Mesodermal cell (in vitro differentiated cells): ENCODE measurements around the gene RALB.
A peak's percentile ranks its signal among the peaks of the same experiment; 100 is the strongest.

ENCODE experiments used
- H3K27ac ChIP-seq: 2 replicates; pipeline ENCODE4 v1.7.0; 2013; ENCODE audit warnings: mild to moderate bottlenecking, low read depth, low read length, moderate library complexity; ENCODE audit not compliant: severe bottlenecking
- H3K36me3 ChIP-seq: 2 replicates; pipeline ENCODE4 v1.7.1; 2013; ENCODE audit warnings: mild to moderate bottlenecking, low read length, moderate library complexity; ENCODE audit not compliant: control insufficient read depth, insufficient read depth
- H3K4me1 ChIP-seq: one replicate; pipeline ENCODE4 v1.7.1; 2013; ENCODE audit warnings: mild to moderate bottlenecking, low read length; ENCODE audit not compliant: insufficient read depth, control insufficient read depth, poor library complexity, severe bottlenecking
- H3K4me3 ChIP-seq: 2 replicates; pipeline ENCODE4 v1.7.0; 2013; ENCODE audit warnings: low read length, control low read depth, mild to moderate bottlenecking; ENCODE audit not compliant: insufficient read depth, poor library complexity, severe bottlenecking; ENCODE audit errors: extremely low read depth
- H3K9me3 ChIP-seq: 2 replicates; pipeline ENCODE4 v1.7.1; 2013; ENCODE audit warnings: mild to moderate bottlenecking, low read length, moderate library complexity; ENCODE audit not compliant: control insufficient read depth
- WGBS, 2 experiments: methylation state at CpG; one replicate each; pipeline ENCODE4 v1.1.5; 2013; ENCODE audit warnings: missing lambda C conversion rate in 2 of 2; ENCODE audit not compliant: insufficient coverage in 2 of 2; 5-methylcytosine and 5-hydroxymethylcytosine counted together

The RALB gene

DNA sequence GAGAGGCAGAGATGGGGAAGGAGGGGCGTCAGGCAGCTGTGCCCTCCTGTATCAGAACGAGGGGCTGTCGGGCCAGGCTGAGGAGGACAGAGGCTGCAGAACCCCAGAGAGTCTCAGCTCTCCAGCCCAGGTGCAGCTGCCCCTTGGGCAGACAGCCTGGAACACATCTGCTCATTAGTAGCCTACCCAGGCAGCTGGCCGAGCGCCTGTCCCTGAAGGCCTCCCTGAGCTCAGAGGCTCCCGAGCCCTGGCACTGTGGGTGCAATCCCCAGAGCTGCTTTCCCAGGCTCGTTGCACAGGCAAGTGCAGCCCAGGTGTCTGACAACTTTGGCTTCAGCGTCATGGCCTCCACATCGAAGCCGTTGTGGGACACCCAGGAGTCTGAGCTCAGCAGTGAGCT is 16.3 kb upstream of the RALB start:
- H3K9me3 ChIP-seq, result no peaks in the 10 kb centered on the region
- H3K27ac ChIP-seq, result no peak overlapping the region
- no peaks in the 10 kb centered on the region for H3K36me3 ChIP-seq
- peaks cover 27% of the 10 kb centered on the region for H3K4me1 ChIP-seq
- 95 to 96% methylated on average over 10 of the region's 10 CpGs for WGBS, 2 experiments
- H3K4me3 ChIP-seq, result no peak overlapping the region

DNA sequence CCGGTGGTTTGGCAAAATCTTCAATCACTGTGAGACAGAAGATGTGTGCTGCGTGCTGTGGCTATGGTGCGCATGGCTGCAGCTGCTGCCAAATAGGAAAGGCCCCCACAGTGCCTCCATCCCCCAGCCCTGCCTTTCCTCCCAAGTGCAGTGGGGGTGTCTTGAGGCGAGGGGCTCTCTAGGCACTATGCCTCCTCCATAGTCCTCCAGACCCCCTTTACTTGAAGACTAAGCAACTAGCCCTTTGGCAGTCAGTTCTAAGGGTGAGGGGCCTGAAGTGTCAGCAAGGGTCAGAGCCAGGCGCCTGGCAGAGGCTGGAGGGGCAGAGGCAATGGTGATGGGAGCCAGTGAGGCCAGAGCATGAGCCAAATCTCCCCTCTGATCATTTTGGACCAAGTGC is 15.9 kb upstream of the RALB start:
- Histone ChIP-seq H3K27ac (no peak overlapping the region), H3K36me3 (no peaks in the 10 kb centered on the region)
- 63 to 100% methylated on average over 3 of the region's 5 CpGs for WGBS, 2 experiments

DNA sequence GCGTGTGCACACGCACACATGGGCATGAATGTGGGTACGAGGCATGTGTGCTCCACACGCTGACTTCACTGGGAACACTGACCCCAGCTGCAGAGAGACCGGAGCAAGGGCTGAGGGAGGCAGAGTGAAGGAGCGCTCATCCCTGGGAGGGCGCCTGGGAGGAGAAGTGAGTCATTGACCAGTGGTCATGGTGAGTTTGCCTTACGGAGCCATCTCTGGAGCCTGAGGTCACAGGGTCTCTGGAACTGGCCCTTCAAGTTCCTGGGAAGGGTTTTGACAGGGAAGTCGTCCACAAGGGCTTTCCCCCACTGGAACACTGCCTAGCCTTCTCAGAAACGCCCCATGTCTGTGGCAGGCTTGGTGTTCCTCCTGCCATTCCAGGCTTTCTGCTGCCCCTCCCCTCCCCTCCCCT is 15.2 kb upstream of the RALB start:
- Histone ChIP-seq H3K4me1 (peaks cover 27% of the 10 kb centered on the region), H3K27ac (no peak overlapping the region), H3K4me3 (no peak overlapping the region), H3K36me3 (no peaks in the 10 kb centered on the region), H3K9me3 (no peaks in the 10 kb centered on the region)
- 72% methylated on average over 5 to 7 of the region's 10 CpGs for WGBS, 2 experiments

More for the DNA sequence above, 15.9 kb upstream of the RALB start:
- Histone ChIP-seq H3K4me1 (peaks cover 27% of the 10 kb centered on the region), H3K4me3 (no peak overlapping the region), H3K9me3 (no peaks in the 10 kb centered on the region)

DNA sequence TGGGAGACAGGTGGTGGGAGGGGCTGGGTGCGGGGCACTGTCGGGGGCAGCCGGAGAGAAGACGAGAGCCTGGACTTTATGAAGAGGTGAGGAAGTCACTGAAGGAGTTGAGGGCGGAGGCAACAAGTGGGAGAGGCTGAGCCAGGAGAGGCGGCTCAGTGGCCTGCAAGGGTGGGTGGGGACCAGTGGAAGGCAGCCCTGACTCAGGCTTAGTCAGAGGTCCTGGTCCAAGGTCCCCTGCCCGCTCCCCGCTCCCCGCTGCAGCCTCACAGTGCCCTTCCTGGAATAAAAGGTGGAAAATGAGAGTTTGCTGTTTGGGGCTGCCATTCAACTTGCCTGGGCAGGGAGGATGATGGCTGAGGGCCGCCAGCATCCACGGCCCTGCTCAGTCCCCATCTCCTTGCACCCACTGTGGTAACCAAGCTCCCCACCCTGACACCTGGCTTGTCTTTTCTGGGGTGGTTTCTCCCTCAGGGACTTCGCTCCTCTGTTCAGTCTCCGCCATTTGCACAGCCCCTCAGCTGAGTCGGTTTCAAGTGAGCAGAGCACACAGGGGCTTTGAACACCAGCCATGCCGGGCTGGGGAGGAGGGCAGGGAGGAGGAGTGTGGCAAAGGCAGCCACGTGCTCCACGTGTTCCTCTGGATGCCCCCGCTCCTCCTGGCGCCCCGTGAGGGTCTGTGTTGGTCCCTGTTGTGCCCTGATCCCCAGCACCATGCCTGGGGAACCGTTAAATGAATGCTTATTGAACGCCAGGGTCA is 13.7 kb upstream of the RALB start:
- H3K9me3 ChIP-seq, result peaks cover 6% of the 10 kb centered on the region
- peaks cover 36% of the 10 kb centered on the region for H3K4me1 ChIP-seq
- whole genome bisulfite sequencing, 2 experiments, result 84 to 90% methylated on average over 15 to 22 of the region's 22 CpGs
- no peak overlapping the region for H3K4me3 ChIP-seq
- no peaks in the 10 kb centered on the region for H3K36me3 ChIP-seq
- H3K27ac ChIP-seq, result peak overlapping the region; percentile 59

DNA sequence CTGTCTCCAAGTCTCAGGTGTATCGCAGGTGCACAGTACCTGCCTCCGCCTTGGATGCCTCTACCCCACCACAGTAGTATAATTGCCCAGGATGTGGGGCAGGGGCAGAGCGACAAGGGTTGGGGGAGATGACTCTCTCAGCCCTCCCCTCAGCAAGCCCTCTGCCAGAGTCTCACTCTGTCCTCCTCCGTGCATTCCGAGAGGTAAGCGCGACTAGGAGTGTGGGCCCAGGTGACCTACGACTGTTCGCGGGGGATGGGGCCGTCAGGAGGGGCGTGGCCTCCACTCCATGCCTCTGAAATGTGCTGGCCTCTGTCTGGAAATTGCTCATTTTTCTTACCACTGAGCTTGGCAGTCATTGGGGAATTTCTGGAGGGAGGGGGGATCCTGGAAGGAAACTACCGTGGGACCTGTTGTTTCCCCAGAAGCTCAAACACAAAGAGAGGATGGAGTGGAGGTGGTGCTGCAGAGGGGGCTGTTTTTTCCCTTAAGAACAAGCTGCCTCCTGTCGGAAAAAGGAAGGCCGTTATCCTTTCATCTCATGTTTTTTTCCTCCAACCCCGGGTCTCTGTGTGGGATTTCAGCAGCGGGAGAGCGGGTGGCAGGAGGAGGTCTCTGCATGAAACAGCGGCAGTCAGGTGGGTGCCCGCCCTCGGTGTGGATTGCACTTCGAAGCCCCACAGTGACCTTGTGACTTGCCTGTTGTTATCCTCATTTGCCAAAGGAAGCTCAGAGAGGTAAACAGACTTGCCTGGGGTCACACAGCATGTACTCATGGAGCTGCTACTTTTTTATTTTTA is 13.0 kb upstream of the RALB start:
- Histone ChIP-seq H3K9me3 (peaks cover 8% of the 10 kb centered on the region), H3K27ac (no peak overlapping the region), H3K36me3 (no peaks in the 10 kb centered on the region), H3K4me1 (peaks cover 36% of the 10 kb centered on the region), H3K4me3 (no peak overlapping the region)
- WGBS, 2 experiments, result 54 to 69% methylated on average over 14 to 18 of the region's 22 CpGs

DNA sequence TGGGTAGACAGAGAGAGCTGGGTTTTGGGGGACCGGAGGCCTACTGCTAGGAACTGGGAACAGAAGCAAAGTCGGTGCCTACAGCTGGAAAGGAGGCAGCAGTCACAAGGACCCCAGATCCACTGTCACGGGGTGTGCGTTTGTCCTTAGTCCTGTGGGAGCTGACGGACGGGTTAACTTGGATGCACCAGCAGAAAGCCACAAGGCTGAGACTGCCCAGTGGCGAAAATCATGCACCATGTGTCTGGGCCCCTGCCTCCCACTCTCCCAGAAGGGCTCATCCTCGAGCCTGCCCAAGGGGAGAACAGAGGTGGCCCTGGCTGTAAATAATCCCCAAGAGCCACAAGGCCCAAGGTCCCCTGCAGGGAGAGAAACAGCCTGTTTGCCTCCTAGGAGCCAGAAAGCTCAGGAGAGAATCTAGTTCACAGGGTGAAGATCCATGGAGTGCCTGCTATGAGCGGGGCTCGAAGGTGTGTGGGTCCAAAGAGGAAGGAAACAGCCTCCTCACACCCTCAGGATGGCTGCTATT is 11.7 kb upstream of the RALB start:
- H3K4me3 ChIP-seq, result no peak overlapping the region
- 92 to 97% methylated on average over 9 of the region's 10 CpGs for WGBS, 2 experiments
- no peaks in the 10 kb centered on the region for H3K36me3 ChIP-seq
- H3K4me1 ChIP-seq, result peaks cover 36% of the 10 kb centered on the region
- no peak overlapping the region for H3K27ac ChIP-seq
- H3K9me3 ChIP-seq, result peaks cover 8% of the 10 kb centered on the region

DNA sequence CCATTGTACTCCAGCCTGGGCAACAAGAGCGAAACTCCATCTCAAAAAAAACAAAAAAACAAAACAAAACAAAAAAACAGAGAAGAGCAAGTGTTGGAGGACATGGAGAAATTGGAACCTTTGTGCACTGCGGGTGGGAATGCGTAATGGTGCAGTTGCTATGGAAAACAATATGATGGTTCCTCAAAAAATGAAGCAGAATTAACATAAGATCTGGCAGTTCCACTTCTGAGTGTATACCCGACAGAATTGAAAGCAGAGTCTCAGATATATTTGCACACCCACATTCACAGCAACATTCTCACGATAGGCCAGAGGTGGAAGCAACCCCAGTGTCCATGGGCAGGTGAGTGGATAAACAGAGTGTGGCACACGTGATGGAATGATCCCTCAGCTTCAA is 11.0 kb upstream of the RALB start:
- H3K9me3 ChIP-seq, result peaks cover 8% of the 10 kb centered on the region
- no peak overlapping the region for H3K27ac ChIP-seq
- no peak overlapping the region for H3K4me3 ChIP-seq
- no peaks in the 10 kb centered on the region for H3K36me3 ChIP-seq
- peaks cover 41% of the 10 kb centered on the region for H3K4me1 ChIP-seq
- WGBS, 2 experiments, result 85 to 90% methylated on average over 3 to 4 of the region's 6 CpGs

DNA sequence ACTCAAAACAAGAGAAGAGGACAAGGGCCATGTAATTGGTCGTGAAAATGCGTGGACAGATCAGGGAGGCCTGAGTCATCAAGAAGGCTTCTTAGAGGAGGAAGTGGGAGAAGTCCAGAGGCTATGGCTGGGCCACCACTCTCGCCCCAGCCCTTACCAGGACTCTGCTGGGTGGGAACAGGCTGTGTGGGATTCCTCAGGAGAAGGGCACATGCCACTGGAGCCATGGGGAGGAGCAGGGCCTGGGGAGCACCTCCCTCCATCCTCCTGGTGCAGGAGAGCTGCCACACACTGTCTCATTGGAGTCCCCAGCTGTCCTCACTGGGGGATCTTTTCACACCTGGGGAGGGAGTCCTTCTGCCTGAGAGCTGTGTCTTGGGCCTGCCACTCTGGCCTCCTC is 9.4 kb upstream of the RALB start:
- H3K4me3 ChIP-seq, result no peak overlapping the region
- peaks cover 8% of the 10 kb centered on the region for H3K9me3 ChIP-seq
- 76 to 90% methylated on average over 2 to 3 of the region's 3 CpGs for WGBS, 2 experiments
- peaks cover 35% of the 10 kb centered on the region for H3K4me1 ChIP-seq
- H3K27ac ChIP-seq, result no peak overlapping the region
- no peaks in the 10 kb centered on the region for H3K36me3 ChIP-seq

DNA sequence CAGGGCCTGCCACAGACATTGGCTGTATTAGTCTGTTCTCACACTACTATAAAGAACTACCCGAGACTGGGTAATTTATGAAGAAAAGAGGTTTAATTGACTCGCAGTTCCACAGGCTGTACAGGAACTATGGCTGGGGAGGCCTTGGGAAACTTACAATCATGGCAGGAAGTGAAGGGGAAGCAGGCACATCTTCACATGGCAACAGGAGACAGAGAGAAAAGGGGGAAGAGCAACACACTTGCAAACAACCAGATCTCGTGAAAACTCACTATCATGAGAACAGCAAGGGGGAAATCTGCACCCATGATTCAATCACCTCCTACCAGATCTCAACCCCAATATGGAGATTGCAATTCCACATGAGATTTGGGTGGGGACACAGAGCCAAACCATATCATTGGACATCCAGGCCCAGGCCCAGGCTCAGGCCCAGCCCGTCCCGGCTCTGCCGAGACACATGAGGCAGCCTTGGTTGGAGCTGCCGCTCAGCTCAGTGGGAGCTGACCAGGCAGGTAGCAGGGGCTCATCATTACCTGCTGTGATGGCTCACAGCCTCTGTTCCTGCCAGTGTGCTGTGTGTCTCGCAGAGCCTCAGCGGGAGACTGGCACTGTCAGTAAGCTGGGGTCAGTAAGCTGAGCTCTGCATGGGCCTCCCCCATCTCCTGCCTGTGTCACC is 8.6 kb upstream of the RALB start:
- Histone ChIP-seq H3K4me1 (peaks cover 30% of the 10 kb centered on the region), H3K27ac (no peak overlapping the region), H3K36me3 (no peaks in the 10 kb centered on the region), H3K9me3 (peaks cover 8% of the 10 kb centered on the region), H3K4me3 (no peak overlapping the region)
- WGBS, 2 experiments, result 98% methylated on average over 6 to 7 of the region's 9 CpGs

DNA sequence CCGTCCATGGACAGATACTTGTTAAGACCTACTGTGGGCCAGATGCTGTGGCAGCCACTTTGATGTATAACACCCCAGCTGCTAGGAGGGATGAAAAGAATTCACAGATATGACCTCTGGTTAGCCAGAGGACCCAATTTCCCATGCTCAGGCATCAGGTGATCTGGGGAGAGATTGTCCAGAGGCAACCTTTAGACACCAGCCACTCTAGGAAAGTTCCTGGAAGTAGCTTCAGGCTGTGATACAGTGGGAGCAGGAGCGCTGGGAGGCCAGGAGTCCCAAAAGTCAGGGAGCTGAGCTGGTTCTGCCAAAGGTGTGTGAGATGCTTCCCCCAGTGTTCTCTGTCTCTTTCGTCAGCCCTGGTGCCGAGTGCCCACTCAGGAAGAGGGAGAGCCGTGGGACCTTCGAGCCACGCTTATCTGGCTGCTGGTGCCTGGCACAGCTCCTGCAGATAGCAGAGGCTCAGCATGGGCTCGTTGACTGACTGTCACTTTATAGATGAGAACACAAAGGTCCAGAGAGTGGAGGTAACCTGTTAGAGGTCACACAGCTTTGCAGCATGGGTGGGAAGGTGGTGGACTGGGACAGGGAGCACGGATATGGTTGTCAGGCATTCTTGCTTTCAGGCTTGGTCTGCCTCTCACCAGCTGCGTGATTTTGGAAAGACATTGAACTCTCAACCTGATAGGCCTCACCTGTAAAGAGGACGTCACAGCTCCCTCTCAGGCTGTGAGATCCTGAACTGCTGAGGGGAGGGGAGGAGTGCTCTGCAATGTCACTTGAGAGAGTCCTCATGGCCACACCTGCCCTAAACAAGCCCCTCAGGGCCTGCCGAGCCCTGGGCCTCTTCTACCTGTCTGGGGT is 7.8 kb upstream of the RALB start:
- 88 to 93% methylated on average over 9 to 10 of the region's 12 CpGs for WGBS, 2 experiments
- H3K9me3 ChIP-seq, result peaks cover 8% of the 10 kb centered on the region

More for the DNA sequence above, 7.8 kb upstream of the RALB start:
- Histone ChIP-seq H3K27ac (no peak overlapping the region), H3K4me3 (no peak overlapping the region), H3K4me1 (peaks cover 23% of the 10 kb centered on the region), H3K36me3 (no peaks in the 10 kb centered on the region)
